GM18526 (cell line): ENCODE results near the gene ITSN1.

Experiments
- POLR2A ChIP-seq: IDR thresholded peaks from 3 replicates; pipeline ENCODE4 v1.6.1; 2011; ENCODE audit not compliant: insufficient read length; ENCODE audit errors: extremely low read depth

ITSN1 gene

DNA sequence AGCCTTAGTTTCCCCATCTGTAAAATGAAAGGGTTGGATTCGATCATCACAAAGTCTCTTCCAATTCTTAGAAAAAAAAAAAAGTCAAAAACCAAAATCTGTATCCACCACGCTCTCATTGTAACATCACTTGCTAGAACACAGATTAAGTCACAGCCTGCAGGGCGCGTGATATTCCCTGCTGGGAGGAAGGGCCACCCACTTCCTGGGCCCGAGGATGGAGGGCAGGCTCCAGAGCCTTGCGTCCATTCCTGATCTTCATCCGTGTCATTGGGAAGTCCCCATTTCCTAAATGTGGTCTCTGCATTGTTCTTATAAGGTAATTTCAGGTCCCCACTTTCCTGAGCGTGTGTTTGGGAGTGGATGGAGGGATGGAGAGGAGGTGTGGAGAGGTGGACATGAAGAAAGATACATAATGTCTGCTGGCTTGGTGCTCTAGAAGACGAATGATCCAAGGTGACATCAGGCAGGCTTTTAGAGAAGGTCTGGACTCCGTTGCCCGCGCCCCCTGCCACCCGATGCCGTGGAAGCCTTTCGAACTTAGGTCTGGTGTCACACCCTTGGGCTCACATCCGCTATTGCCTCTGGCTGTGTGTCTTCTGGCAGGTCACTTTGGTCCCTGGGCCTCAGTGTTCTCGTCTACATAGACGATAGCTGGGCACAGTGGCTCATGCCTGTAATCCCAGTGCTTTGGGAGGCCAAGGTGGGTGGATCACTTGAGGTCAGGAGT, 217.2 kb downstream of the ITSN1 start:
- no peak for TF ChIP-seq POLR2A

DNA sequence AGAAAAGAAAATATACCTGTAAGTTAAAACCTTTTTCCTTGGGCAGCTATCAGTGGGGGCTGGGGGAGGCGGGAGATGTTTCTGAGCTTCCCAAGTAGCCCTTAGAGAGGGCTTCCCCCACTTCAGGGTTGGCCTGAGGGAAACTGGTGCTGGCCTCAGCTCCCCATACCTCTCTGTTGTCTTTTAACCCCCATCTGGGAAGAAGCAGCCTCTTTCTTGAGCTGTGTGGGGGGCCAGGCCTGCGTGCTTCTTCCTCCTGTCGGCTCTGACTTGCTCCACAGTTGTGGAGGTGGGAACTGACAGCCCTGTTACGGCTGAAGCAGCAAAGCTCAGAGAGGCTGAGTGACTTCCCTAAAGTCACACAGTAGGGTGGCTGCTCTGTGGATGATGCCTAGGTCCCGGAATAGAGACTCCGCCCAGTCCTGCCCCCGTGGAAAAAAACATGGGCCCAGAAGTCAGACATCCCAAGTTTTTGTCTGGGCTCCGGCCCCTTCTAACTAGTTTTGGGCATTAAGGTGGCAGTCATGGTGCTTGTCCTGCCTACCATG, 218.1 kb downstream of the ITSN1 start:
- no peak for TF ChIP-seq POLR2A

- no peak for TF ChIP-seq POLR2A
These were observed 218.8 kb downstream of the ITSN1 start for GRCh38 chr21:33861125-33861524.

- no peak for TF ChIP-seq POLR2A
These were observed 221.8 kb downstream of the ITSN1 start for GRCh38 chr21:33864150-33864549.

DNA sequence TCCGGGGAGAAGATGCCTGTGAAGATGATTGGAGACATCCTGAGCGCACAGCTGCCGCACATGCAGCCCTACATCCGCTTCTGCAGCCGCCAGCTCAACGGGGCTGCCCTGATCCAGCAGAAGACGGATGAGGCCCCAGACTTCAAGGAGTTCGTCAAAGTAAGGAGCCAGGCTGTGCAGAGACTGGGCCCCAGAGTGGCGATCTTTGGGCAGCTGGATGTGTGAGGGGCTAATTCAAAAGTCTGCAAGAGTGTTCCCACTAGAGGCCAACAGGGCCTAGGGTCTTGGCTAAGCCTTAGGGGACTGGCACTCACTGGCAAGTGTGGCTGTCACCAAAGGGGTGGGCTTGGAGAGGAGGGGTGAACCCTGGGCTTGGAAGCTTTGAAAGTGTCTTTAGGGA, 222.9 kb downstream of the ITSN1 start:
- no peak for TF ChIP-seq POLR2A

GRCh38 chr21:33865996-33866575, 223.8 kb downstream of the ITSN1 start:
- TF ChIP-seq POLR2A: no peak

- no peak for TF ChIP-seq POLR2A
These were observed 224.5 kb downstream of the ITSN1 start for GRCh38 chr21:33866826-33867225.

GRCh38 chr21:33869873-33870272, 227.6 kb downstream of the ITSN1 start:
- TF ChIP-seq POLR2A: no peak

- no peak for TF ChIP-seq POLR2A
These were observed 228.5 kb downstream of the ITSN1 start for GRCh38 chr21:33870768-33871167.

DNA sequence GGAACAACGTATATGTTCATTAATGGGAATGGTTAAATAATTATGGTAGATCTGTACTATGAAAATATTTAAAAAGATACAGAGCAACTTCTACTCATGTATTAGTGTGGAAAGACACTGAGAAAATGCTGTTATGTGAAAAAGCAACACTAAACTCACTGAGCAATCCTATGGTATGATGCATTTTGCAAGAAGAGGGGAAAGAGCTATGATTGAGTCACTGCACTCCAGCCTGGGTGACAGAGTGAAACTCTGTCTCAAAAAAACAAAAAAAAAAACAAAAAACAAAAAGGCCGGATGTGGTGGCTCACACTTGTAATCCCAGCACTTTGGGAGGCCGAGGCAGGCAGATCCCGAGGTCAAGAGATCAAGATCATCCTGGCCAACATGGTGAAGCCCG, 228.9 kb downstream of the ITSN1 start:
- no peak for TF ChIP-seq POLR2A

DNA sequence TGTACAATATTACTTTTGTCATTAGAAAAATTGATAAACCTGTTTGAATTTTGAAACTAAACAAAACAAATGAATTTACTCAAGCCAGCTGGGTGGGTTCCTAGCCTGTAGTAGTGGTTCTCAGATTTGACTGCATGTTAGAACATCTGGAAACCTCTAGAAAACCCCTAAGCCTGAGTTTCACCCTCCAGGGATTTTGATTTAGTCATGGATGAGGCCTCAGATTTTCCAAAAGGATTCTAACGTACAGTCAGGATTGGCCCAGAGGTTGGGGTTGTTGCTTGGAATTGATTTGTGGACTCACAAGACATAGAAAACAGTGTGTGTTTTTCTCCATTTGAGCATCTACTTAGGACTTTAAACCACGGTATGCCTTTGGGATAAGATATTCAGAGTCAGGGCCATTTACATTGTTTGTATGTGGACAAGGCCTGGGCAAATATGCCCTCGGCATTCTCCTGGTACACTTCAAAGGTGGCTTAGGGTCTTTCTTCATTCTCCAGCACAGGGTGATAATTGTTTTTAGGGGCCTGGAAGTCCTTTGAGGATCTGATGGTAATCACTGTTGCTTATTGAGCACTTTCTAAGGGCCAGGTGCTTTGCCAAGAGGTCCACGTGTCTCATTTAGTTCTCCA, 230.7 kb downstream of the ITSN1 start:
- TF ChIP-seq POLR2A: no peak

DNA sequence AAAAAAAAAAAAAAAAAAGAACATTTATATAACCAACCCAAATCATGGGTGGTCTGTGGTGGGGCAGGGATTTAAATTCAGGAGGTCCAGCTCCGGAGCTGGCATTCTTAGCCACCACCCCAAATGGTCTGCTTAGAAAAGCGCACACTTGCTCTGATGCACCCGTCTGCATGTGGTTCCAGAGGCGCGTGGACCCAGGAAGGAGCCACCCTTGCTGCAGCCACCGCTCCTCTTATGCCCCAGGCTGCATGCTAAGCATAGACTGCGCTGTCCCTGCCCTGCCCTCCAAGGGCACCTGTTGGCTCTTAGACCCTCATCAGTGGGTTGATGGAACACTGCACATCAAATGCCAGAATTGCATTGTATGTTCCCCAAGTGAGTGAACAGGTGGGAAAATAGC, 231.9 kb downstream of the ITSN1 start:
- no peak for TF ChIP-seq POLR2A

DNA sequence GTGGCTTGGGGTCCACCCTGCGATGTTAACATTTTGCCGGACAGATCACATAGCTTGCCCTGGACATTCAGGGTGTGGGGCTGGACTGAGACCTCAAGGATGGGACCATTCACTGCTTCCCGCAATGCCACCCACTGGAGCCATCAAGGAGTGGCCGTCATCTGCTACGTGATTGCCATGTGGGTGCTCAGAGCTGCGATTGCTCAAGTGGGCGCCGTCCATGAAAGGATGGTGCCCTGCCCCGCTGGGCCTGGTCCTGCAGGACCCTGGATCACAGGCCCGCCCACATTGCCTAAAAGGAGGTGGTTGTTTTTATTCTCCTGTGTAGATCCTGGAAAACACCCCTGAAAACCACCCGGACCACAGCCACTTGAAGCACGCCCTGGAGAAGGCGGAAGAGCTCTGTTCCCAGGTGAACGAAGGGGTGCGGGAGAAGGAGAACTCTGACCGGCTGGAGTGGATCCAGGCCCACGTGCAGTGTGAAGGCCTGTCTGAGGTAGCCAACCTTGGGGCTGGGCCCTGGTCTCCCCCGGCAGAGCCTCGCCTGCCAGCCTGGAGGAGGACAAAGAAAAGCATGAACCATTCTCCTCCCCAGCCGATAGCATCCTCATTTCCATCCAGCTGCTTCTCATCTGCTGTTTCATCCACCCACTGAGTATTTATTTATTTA, 232.9 kb downstream of the ITSN1 start:
- TF ChIP-seq POLR2A: no peak

DNA sequence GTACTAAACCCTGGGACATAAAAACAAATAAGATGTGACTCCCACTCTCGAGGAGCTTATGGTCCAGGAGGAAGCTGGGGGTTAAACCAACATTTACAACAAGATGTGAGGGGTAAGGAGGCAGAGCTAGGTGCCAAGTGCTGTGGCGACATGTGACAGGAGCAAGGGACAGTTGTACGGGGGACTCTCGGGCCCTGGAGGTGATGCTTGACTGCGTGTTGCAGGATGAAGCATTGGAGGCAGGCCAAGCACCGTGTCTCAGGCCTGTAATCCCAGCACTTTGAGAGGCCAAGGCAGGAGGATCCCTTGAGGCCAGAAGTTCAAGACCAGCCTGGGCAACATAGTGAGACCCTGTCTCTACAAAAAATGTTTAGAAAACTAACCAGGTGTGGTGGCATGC, 236.5 kb downstream of the ITSN1 start:
- no peak for TF ChIP-seq POLR2A

GRCh38 chr21:33880626-33881025, 238.3 kb downstream of the ITSN1 start:
- TF ChIP-seq POLR2A: no peak
